ENCODE data around the gene HIVEP2. TPM values are rescaled to one million over a fixed set of nuclear protein-coding genes. Genes with fewer than 3 reads are reported as not detected.

Gene HIVEP2
- total and polyA plus RNA-seq, 9 donors, result 8.4 to 58.9 (median 32.1) TPM

DNA sequence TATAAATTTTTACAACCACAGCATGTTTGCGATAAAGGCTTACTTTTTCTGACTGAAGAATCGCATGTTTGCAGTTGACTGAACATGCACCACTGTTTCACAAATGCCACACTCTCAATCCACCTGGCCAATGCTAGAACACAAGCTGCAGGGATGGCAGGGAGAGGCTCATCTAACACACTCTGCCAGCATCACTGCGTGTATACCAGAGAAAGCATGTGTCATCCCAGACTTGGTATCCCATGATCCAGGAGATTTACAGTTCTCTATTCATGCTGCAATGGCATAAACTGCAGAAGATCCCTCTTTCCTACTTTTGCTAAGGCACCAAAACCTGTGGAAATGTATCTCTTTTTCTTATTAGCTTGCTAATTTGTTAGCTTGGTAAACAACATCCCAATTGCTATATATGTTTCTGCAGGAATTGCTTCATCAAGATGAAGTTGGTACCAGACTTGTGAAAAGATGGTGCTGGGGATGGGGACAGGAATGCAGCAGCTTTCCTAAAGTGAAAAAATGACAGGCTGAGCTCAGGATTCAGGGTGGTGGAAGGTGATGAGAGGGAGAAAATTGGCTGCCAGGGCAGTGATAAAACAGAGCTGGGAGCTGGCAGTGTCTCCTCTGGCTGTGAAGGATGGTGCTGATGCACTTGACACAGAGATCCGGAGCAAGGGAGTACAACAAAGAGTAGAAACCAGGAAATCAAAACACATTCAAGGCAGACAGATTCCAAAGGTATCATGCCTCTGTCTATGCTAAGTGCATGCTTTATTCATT is 186.9 kb downstream of the HIVEP2 start:
- no peak for TF ChIP-seq EP300 (IDR thresholded peaks at IDR 0.05)
- TF ChIP-seq POLR2A (IDR thresholded peaks at IDR 0.05), result no peak
- TF ChIP-seq, protein P1, sequence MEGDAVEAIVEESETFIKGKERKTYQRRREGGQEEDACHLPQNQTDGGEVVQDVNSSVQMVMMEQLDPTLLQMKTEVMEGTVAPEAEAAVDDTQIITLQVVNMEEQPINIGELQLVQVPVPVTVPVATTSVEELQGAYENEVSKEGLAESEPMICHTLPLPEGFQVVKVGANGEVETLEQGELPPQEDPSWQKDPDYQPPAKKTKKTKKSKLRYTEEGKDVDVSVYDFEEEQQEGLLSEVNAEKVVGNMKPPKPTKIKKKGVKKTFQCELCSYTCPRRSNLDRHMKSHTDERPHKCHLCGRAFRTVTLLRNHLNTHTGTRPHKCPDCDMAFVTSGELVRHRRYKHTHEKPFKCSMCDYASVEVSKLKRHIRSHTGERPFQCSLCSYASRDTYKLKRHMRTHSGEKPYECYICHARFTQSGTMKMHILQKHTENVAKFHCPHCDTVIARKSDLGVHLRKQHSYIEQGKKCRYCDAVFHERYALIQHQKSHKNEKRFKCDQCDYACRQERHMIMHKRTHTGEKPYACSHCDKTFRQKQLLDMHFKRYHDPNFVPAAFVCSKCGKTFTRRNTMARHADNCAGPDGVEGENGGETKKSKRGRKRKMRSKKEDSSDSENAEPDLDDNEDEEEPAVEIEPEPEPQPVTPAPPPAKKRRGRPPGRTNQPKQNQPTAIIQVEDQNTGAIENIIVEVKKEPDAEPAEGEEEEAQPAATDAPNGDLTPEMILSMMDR (IDR thresholded peaks at IDR 0.05), result no peak
- Histone ChIP-seq H3K9me3 (no peaks in the 10 kb centered on the region), H3K4me1 (ENCODE audit: insufficient read depth) (no peaks in the 10 kb centered on the region), H3K4me3 (no peak overlapping the region), H3K27ac (no peak overlapping the region), H3K27me3 (no peaks in the 10 kb centered on the region), H3K36me3 (no peaks in the 10 kb centered on the region)
- DNase-seq, result no peak
- 87 to 90% (median 89%) methylated on average over 4 of the region's 4 CpGs for WGBS, 3 donors
- intact Hi-C loops (cut with DNase I), result no loop called here

- Histone ChIP-seq H3K9me3 (no peaks in the 10 kb centered on the region), H3K36me3 (no peaks in the 10 kb centered on the region), H3K27me3 (no peaks in the 10 kb centered on the region), H3K27ac (no peak overlapping the region), H3K4me3 (no peak overlapping the region), H3K4me1 (ENCODE audit: insufficient read depth) (no peaks in the 10 kb centered on the region)
- intact Hi-C loops (cut with DNase I), result no loop called here
- WGBS, 3 donors, result 65 to 79% (median 67%) methylated on average over 2 of the region's 2 CpGs
- no peak for DNase-seq
- no peak for TF ChIP-seq EP300 (IDR thresholded peaks at IDR 0.05)
- TF ChIP-seq, protein P1 (IDR thresholded peaks at IDR 0.05), result no peak
- no peak for TF ChIP-seq POLR2A (IDR thresholded peaks at IDR 0.05)
These were observed 188.8 kb downstream of the HIVEP2 start for GRCh38 chr6:142756215-142756630.

DNA sequence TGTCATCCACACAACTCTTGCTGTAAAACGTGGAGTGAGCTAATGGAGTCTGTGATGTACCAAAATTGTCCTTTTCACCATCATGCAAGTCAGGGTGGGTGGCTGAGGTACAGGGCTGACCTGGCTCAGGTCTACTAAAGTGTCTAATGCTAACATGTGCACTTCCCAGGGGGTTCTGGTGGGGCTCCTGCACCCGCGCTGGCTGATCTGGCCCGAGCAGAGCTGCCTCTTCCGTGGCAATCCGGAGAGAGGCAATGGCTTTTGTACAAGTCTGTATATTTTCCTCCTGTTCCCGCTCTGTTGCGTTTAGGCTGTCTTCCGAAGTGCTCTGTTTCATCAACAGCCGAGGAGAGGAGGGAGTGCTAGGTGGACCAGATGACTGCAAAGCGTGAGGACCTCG is 191.8 kb downstream of the HIVEP2 start:
- Histone ChIP-seq H3K4me3 (no peak overlapping the region), H3K27me3 (no peaks in the 10 kb centered on the region), H3K4me1 (ENCODE audit: insufficient read depth) (no peaks in the 10 kb centered on the region), H3K9me3 (no peaks in the 10 kb centered on the region), H3K36me3 (no peaks in the 10 kb centered on the region), H3K27ac (no peak overlapping the region)
- TF ChIP-seq EP300 (IDR thresholded peaks at IDR 0.05) (no peak), POLR2A (IDR thresholded peaks at IDR 0.05) (no peak)
- TF ChIP-seq, protein P1 (IDR thresholded peaks at IDR 0.05), result no peak
- DNase-seq, result no peak
- intact Hi-C loops (cut with DNase I), result no loop called here
- 93 to 96% (median 94%) methylated on average over 11 to 12 of the region's 12 CpGs for WGBS, 3 donors

DNA sequence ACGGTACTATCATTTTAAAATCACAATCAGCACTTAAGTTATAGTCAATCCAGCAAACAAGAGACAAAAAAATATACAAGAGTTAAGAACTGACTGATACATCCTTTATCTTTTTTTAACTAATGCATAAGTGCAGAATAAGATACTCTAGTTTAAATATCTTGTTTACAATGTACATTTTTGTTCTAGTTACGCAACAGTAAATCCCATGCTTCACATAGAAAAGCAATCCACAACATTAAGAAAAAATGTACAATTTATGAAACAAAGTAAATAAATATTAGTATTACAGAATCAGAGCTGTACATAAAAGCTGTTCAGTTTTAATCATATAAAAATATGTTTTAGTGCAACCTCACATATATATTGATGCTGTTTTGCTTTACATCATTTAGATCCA is 192.6 kb downstream of the HIVEP2 start:
- intact Hi-C loops (cut with DNase I), result no loop called here

More for the DNA sequence above, 192.6 kb downstream of the HIVEP2 start:
- no peaks in the 10 kb centered on the region for H3K4me1 ChIP-seq (ENCODE audit: insufficient read depth)
- no peak overlapping the region for H3K27ac ChIP-seq
- no peak for DNase-seq
- no peaks in the 10 kb centered on the region for H3K27me3 ChIP-seq
- H3K4me3 ChIP-seq, result no peak overlapping the region
- TF ChIP-seq, protein P1 (IDR thresholded peaks at IDR 0.05), result no peak
- TF ChIP-seq POLR2A (IDR thresholded peaks at IDR 0.05) (no peak), EP300 (IDR thresholded peaks at IDR 0.05) (no peak)
- 95 to 99% (median 96%) methylated on average over 2 of the region's 2 CpGs for WGBS, 3 donors
- H3K36me3 ChIP-seq, result no peaks in the 10 kb centered on the region
- H3K9me3 ChIP-seq, result no peaks in the 10 kb centered on the region
